B cell (primary cell): ENCODE data around the gene PAAF1. TPM values are rescaled to one million over a fixed set of nuclear protein-coding genes. Genes with fewer than 3 reads are reported as not detected.

Experiments
- ATAC-seq: fragments of 200-7000 bp; cut with Tn5 transposase; one replicate; pipeline ENCODE4 v1.10.0; 2021; ENCODE audit warnings: low read depth, mild to moderate bottlenecking, moderate number of reproducible peaks, moderate library complexity
- CTCF ChIA-PET: fragments of 350-600 bp; sonication (Branson Sonifier 250); formaldehyde crosslinking; loops from one replicate; lab custom pipeline; 2021; ENCODE audit warnings: antibody characterized with exemption, inconsistent platforms; lab: Charles Lee
- POLR2A ChIA-PET: fragments of 350-600 bp; sonication (Branson Sonifier 250); formaldehyde crosslinking; loops from one replicate; lab custom pipeline; 2021; ENCODE audit warnings: antibody characterized with exemption; lab: Charles Lee
- DNase-seq: peaks from one replicate; pipeline ENCODE4 v3.0.0; 2013
- H2AFZ ChIP-seq: 2 replicates; pipeline ENCODE4 v1.6.1; 2012; ENCODE audit warnings: mild to moderate bottlenecking, low read depth, low read length; ENCODE audit not compliant: insufficient read depth, poor library complexity, severe bottlenecking
- H3K27ac ChIP-seq, 2 donors: 1 replicate in 1 of 2; 2 replicates in 1 of 2; pipeline ENCODE4 v1.5.1; 2012 to 2013; ENCODE audit warnings: low read length in 2 of 2, mild to moderate bottlenecking in 2 of 2, moderate library complexity in 1 of 2
- H3K27me3 ChIP-seq, 4 experiments: fragments of 200-600 bp in 1 of 4; sonication (generic) in 1 of 4; replicated peaks in 1 of 4; 1 replicate in 2 of 4; 2 replicates in 2 of 4; pipeline versions ENCODE4 v1.6.1 to v1.7.0; 2013 to 2016; ENCODE audit warnings: low read length in 3 of 4, mild to moderate bottlenecking in 2 of 4, mixed read lengths in 1 of 4, moderate library complexity in 1 of 4; ENCODE audit not compliant: insufficient read depth in 4 of 4, control insufficient read depth in 3 of 4; ENCODE audit errors: control extremely low read depth in 1 of 4
- H3K36me3 ChIP-seq, 2 experiments: replicated peaks in 1 of 2; 1 replicate in 1 of 2; 2 replicates in 1 of 2; pipeline versions ENCODE4 v1.6.1 to v1.7.1; 2013; ENCODE audit warnings: low read length in 1 of 2; ENCODE audit not compliant: insufficient read depth in 2 of 2, control insufficient read depth in 1 of 2; ENCODE audit errors: control extremely low read depth in 1 of 2, extremely low read depth in 1 of 2
- H3K4me1 ChIP-seq, 2 donors: fragments of 200-600 bp in 1 of 2; sonication (generic) in 1 of 2; 1 replicate in 1 of 2; 2 replicates in 1 of 2; pipeline versions ENCODE4 v1.5.1 to v1.6.1; 2013 to 2017; ENCODE audit warnings: low read length in 2 of 2; ENCODE audit not compliant: control insufficient read depth in 2 of 2, insufficient read depth in 2 of 2
- H3K4me2 ChIP-seq: replicated peaks from 2 replicates; pipeline ENCODE3; 2012; ENCODE audit warnings: mild to moderate bottlenecking, low read depth, low read length; ENCODE audit not compliant: poor library complexity, severe bottlenecking
- H3K4me3 ChIP-seq, 5 experiments: fragments of 200-600 bp in 1 of 5; sonication (generic) in 1 of 5; 1 replicate in 3 of 5; 2 replicates in 2 of 5; pipeline versions ENCODE4 v1.5.1 to v1.7.0; 2011 to 2016; ENCODE audit warnings: low read length in 4 of 5, mild to moderate bottlenecking in 4 of 5, low read depth in 2 of 5, control low read depth in 1 of 5, moderate library complexity in 1 of 5; ENCODE audit not compliant: insufficient read depth in 1 of 5; ENCODE audit errors: control extremely low read depth in 1 of 5, extremely low read depth in 1 of 5
- H3K79me2 ChIP-seq: fragments of 200-600 bp; sonication (generic); one replicate; pipeline ENCODE4 v1.6.0; 2016; ENCODE audit warnings: low read length; ENCODE audit not compliant: control insufficient read depth, insufficient read depth
- H3K9ac ChIP-seq: fragments of 200-600 bp; sonication (generic); 2 replicates; pipeline ENCODE4 v1.6.1; 2017; ENCODE audit warnings: mild to moderate bottlenecking, low read length, moderate library complexity
- H3K9me3 ChIP-seq, 3 donors: one replicate each; pipeline versions ENCODE4 v1.6.1 to v1.7.1; 2013; ENCODE audit warnings: low read length in 2 of 3; ENCODE audit not compliant: control insufficient read depth in 2 of 3, insufficient read depth in 1 of 3; ENCODE audit errors: control extremely low read depth in 1 of 3
- H4K20me1 ChIP-seq: 2 replicates; pipeline ENCODE4 v1.6.0; 2012; ENCODE audit warnings: mild to moderate bottlenecking, low read length; ENCODE audit not compliant: insufficient read depth, control insufficient read depth, poor library complexity, severe bottlenecking
- H3K27ac Mint-ChIP-seq: one replicate; pipeline ENCODE4 v1.8.0; 2021; ENCODE audit warnings: mixed read lengths
- H3K27me3 Mint-ChIP-seq: one replicate; pipeline ENCODE4 v1.8.0; 2021; ENCODE audit warnings: mixed read lengths
- H3K4me1 Mint-ChIP-seq: one replicate; pipeline ENCODE4 v1.8.0; 2021; ENCODE audit warnings: mixed read lengths
- H3K4me3 Mint-ChIP-seq: one replicate; pipeline ENCODE4 v1.8.0; 2021; ENCODE audit warnings: mixed read lengths
- H3K9me3 Mint-ChIP-seq: one replicate; pipeline ENCODE4 v1.8.0; 2022; ENCODE audit warnings: mixed read lengths; ENCODE audit not compliant: insufficient read depth
- EZH2 ChIP-seq: IDR thresholded peaks from 2 replicates; pipeline ENCODE4 v1.6.1; 2012; ENCODE audit warnings: borderline replicate concordance, low read depth, mild to moderate bottlenecking, moderate library complexity, low read length; ENCODE audit not compliant: insufficient read depth, poor library complexity, severe bottlenecking
- WGBS: methylation state at CpG from one replicate; pipeline ENCODE4 v1.1.5; 2013; ENCODE audit warnings: missing lambda C conversion rate; ENCODE audit not compliant: insufficient coverage; 5-methylcytosine and 5-hydroxymethylcytosine counted together
- intact Hi-C: fragments of 100-400 bp; cut with micrococcal nuclease; formaldehyde crosslinking; loops from one replicate; pipeline ENCODE4 v1.10.0; 2022
- polyA plus RNA-seq: library from polyadenylated mRNA; depleted of rRNA; stranded (reverse); fragments of >200 nt; gene quantifications from 2 replicates; pipeline ENCODE4 v1.2.3, GENCODE V29; 2012
- total RNA-seq, 2 donors: library from RNA; stranded (reverse); fragments of 120-200 nt in 1 of 2; gene quantifications; 1 replicate in 1 of 2; 2 replicates in 1 of 2; pipeline versions ENCODE4 v1.2.3 to v1.2.4, GENCODE V29; 2013 to 2022
- TF ChIP-seq, protein P1 (sequence below): fragments of 200-600 bp; IDR thresholded peaks from one replicate; pipeline ENCODE4 v1.8.0; 2022; ENCODE audit warnings: antibody characterized with exemption, mild to moderate bottlenecking

The PAAF1 gene
- total and polyA plus RNA-seq, 2 donors (not counting 1 experiment from before 2014, with no cell fraction given): 11.5 to 19.5 TPM

DNA sequence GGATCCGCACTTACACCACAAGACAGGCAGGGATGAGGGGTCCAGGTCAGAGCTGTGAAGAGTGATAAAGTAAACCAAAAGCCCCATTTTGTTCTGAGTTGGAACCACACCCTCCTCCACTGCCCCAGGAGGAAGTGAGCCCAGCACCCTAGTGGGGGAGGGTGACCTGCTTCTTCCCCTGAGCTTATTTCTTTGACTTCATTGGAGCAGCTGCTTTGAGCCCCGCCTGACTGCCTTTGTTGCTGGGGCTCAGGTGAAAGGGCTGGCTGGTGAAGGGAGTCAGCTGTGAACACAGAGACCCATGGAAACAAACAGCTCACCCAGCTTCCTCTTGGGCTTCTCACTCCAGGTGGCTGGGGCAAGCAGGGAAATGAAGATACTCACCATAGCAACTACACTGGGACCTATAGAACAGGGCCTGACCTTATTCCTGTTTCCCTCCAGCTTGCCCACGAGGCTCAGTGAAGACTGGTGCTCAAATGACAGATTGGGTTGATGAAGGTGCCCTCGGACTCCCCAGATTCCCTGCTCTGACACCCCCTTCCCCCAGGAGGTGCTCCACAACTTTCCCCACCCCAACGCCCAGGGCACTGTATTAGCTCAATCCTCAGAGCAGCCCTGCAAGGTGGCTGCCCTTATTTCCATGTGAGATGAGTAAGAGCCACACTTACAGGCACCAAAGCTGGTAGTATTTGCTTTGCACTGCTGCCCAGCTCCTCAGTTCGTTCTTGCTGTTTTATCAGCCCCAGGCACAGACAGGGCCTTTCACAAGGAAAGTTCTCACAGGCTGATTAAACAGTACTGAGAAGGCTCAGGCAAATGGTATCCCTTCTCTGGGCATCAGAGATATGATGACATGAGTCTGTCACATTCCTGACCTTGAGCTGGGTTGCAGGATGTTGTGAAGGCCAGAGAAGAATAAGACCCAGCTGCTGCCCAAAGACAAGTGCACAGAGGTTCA, 103.5 kb downstream of the PAAF1 start:
- Mint-ChIP-seq H3K9me3 (no peaks in the 10 kb centered on the region), H3K4me3 (peak overlapping the region; percentile 99), H3K4me1 (peaks cover 76% of the 10 kb centered on the region), H3K27ac (peak overlapping the region; percentile 99), H3K27me3 (no peaks in the 10 kb centered on the region)
- peaks cover 56% of the 10 kb centered on the region for H4K20me1 ChIP-seq
- DNase-seq: peak; percentile 95
- WGBS: 6% methylated on average over 4 of the region's 6 CpGs
- no peak for TF ChIP-seq EZH2
- TF ChIP-seq, protein P1, sequence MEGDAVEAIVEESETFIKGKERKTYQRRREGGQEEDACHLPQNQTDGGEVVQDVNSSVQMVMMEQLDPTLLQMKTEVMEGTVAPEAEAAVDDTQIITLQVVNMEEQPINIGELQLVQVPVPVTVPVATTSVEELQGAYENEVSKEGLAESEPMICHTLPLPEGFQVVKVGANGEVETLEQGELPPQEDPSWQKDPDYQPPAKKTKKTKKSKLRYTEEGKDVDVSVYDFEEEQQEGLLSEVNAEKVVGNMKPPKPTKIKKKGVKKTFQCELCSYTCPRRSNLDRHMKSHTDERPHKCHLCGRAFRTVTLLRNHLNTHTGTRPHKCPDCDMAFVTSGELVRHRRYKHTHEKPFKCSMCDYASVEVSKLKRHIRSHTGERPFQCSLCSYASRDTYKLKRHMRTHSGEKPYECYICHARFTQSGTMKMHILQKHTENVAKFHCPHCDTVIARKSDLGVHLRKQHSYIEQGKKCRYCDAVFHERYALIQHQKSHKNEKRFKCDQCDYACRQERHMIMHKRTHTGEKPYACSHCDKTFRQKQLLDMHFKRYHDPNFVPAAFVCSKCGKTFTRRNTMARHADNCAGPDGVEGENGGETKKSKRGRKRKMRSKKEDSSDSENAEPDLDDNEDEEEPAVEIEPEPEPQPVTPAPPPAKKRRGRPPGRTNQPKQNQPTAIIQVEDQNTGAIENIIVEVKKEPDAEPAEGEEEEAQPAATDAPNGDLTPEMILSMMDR: no peak
- H3K27me3 ChIP-seq: no peaks in the 10 kb centered on the region
- H3K27ac ChIP-seq: peak overlapping the region; percentile 94 to 99
- H3K4me3 ChIP-seq: peak overlapping the region; percentile 86 to 100 (median 96)
- CTCF ChIA-PET: interaction anchor here (0.8 to 7.4 kb wide), 15 partner anchors 9 to 191 kb away, joined by 3 to 97 read pairs (median 6); partner anchors contain the start of genes C2CD3 and PPME1
- POLR2A ChIA-PET: interaction anchor here (0.9 to 8.8 kb wide), 11 partner anchors 10 to 54 kb away, joined by 3 to 155 read pairs (median 21); no protein-coding TSS in a partner anchor
- no peak overlapping the region for H2AFZ ChIP-seq
- H3K4me1 ChIP-seq: peaks cover 63 to 78% of the 10 kb centered on the region in 2 donors
- no peaks in the 10 kb centered on the region for H3K9me3 ChIP-seq
- peak; percentile 59 for ATAC-seq
- peak overlapping the region; percentile 96 for H3K4me2 ChIP-seq
- H3K79me2 ChIP-seq: peaks cover 65% of the 10 kb centered on the region
- intact Hi-C loops: loop anchor here (1.0 to 5.0 kb wide), 4 partner anchors 15 to 1758 kb away; partner anchors contain the start of gene INPPL1
- H3K36me3 ChIP-seq: peaks cover 26 to 62% of the 10 kb centered on the region in 2 experiments
- peak overlapping the region; percentile 97 for H3K9ac ChIP-seq

Other genes with a start within 250 kb of the PAAF1 start
- 16.7 and 25.2 TPM in 2 replicates for gene PLEKHB1, start 230.4 kb upstream of the PAAF1 start, total RNA-seq
- gene PLEKHB1, start 230.4 kb upstream of the PAAF1 start, polyA plus RNA-seq: 5.7 and 13.8 TPM in 2 replicates
- 70.5 and 80.5 TPM in 2 replicates for gene RAB6A, start 115.9 kb upstream of the PAAF1 start, total RNA-seq
- 17.2 and 21.6 TPM in 2 replicates for gene RAB6A, start 115.9 kb upstream of the PAAF1 start, polyA plus RNA-seq
- 26.6 and 28.3 TPM in 2 replicates for gene MRPL48, start 89.1 kb upstream of the PAAF1 start, total RNA-seq
- 19.1 and 19.4 TPM in 2 replicates for gene MRPL48, start 89.1 kb upstream of the PAAF1 start, polyA plus RNA-seq
- 59.6 and 60.5 TPM in 2 replicates for gene COA4, start 153 bp upstream of the PAAF1 start, total RNA-seq
- 43.0 and 60.8 TPM in 2 replicates for gene COA4, start 153 bp upstream of the PAAF1 start, polyA plus RNA-seq
- gene DNAJB13, start 74.0 kb downstream of the PAAF1 start, total RNA-seq: 0.15 TPM in 1 of 2 replicates, not detected in the other
- 0.27 TPM in 1 of 2 replicates, not detected in the other for gene DNAJB13, start 74.0 kb downstream of the PAAF1 start, polyA plus RNA-seq
- 613 and 652 TPM in 2 replicates for gene UCP2, start 105.8 kb downstream of the PAAF1 start, total RNA-seq
- 497 and 697 TPM in 2 replicates for gene UCP2, start 105.8 kb downstream of the PAAF1 start, polyA plus RNA-seq
- gene UCP3, start 132.1 kb downstream of the PAAF1 start, total RNA-seq: 8.4 and 11.0 TPM in 2 replicates
- gene UCP3, start 132.1 kb downstream of the PAAF1 start, polyA plus RNA-seq: 6.3 and 8.9 TPM in 2 replicates